IMR-90 (cell line): ENCODE data around the gene GATAD2A. TPM values are rescaled to one million over a fixed set of nuclear protein-coding genes. Genes with fewer than 3 reads are reported as not detected.

Experiments used
- ATAC-seq: fragments of 200-7000 bp; cut with Tn5 transposase; 2 replicates; pipeline ENCODE4 v1.9.1; 2020; ENCODE audit warnings: low read depth, mild to moderate bottlenecking, moderate library complexity
- BruUV-seq: library from RNA; stranded (reverse); fragments of 400-500 nt; replicated peaks from 2 replicates; lab custom pipeline; 2021; lab: Mats Ljungman, UMichigan
- CTCF ChIA-PET: fragments of 300-600 bp; formaldehyde crosslinking; extraction: SDS; loops from one replicate; lab custom pipeline; 2021; ENCODE audit warnings: antibody characterized with exemption; lab: Yijun Ruan, JAX
- POLR2A ChIA-PET: fragments of 300-600 bp; sonication (Branson Sonifier 250); formaldehyde crosslinking; loops from one replicate; lab custom pipeline; 2022; ENCODE audit warnings: antibody characterized with exemption; ENCODE audit not compliant: unreplicated experiment; lab: Charles Lee
- DNase-seq: peaks from one replicate; pipeline ENCODE4 v3.0.0; 2013
- H2AFZ ChIP-seq: replicated peaks from 2 replicates; pipeline ENCODE3; 2013; ENCODE audit warnings: low read length, mild to moderate bottlenecking; ENCODE audit not compliant: poor library complexity
- H2AK5ac ChIP-seq: 2 replicates; pipeline ENCODE4 v1.6.1; 2013; ENCODE audit warnings: low read depth, low read length, inconsistent platforms
- H2AK9ac ChIP-seq: replicated peaks from 2 replicates; pipeline ENCODE3; 2013; ENCODE audit warnings: mild to moderate bottlenecking, low read depth, low read length, moderate library complexity; ENCODE audit not compliant: poor library complexity
- H2BK120ac ChIP-seq: 2 replicates; pipeline ENCODE4 v1.6.1; 2013; ENCODE audit warnings: low read depth, low read length, inconsistent platforms
- H2BK15ac ChIP-seq: 3 replicates; pipeline ENCODE4 v1.6.1; 2013; ENCODE audit warnings: low read depth, low read length, inconsistent platforms
- H2BK20ac ChIP-seq: 2 replicates; pipeline ENCODE4 v1.6.1; 2013; ENCODE audit warnings: low read depth, mild to moderate bottlenecking, inconsistent platforms, low read length, moderate library complexity
- H2BK5ac ChIP-seq: 2 replicates; pipeline ENCODE4 v1.6.1; 2013; ENCODE audit warnings: mild to moderate bottlenecking, low read depth, low read length, inconsistent platforms; ENCODE audit not compliant: poor library complexity, severe bottlenecking
- H3K14ac ChIP-seq: replicated peaks from 2 replicates; pipeline ENCODE4 v1.6.1; 2013; ENCODE audit warnings: low read depth, low read length, inconsistent platforms
- H3K18ac ChIP-seq: 2 replicates; pipeline ENCODE4 v1.6.1; 2013; ENCODE audit warnings: low read depth, low read length, control low read depth
- H3K23ac ChIP-seq: 2 replicates; pipeline ENCODE4 v1.6.1; 2013; ENCODE audit warnings: low read depth, low read length, inconsistent platforms
- H3K27ac ChIP-seq: 2 replicates; pipeline ENCODE4 v1.5.1; 2013; ENCODE audit warnings: mild to moderate bottlenecking, control low read depth, low read length; ENCODE audit not compliant: insufficient read depth
- H3K27me3 ChIP-seq: 2 replicates; pipeline ENCODE4 v1.6.1; 2013; ENCODE audit warnings: low read length; ENCODE audit not compliant: control insufficient read depth, insufficient read depth
- H3K36me3 ChIP-seq: 2 replicates; pipeline ENCODE4 v1.6.1; 2013; ENCODE audit warnings: low read length, mixed read lengths; ENCODE audit not compliant: control insufficient read depth, insufficient read depth
- H3K4ac ChIP-seq: 2 replicates; pipeline ENCODE4 v1.6.1; 2013; ENCODE audit warnings: low read depth, low read length, inconsistent platforms
- H3K4me1 ChIP-seq: 2 replicates; pipeline ENCODE4 v1.6.1; 2013; ENCODE audit warnings: low read length, mixed read lengths; ENCODE audit not compliant: control insufficient read depth, insufficient read depth
- H3K4me2 ChIP-seq: 2 replicates; pipeline ENCODE4 v1.6.1; 2013; ENCODE audit warnings: low read depth, mild to moderate bottlenecking, control low read depth, low read length, moderate library complexity
- H3K4me3 ChIP-seq: 2 replicates; pipeline ENCODE4 v1.5.1; 2013; ENCODE audit warnings: low read depth, mild to moderate bottlenecking, control low read depth, low read length, moderate library complexity; ENCODE audit not compliant: insufficient read depth
- H3K56ac ChIP-seq: 2 replicates; pipeline ENCODE4 v1.6.1; 2013; ENCODE audit warnings: low read length, inconsistent platforms; ENCODE audit not compliant: insufficient read depth; ENCODE audit errors: extremely low read depth
- H3K79me1 ChIP-seq, 2 experiments: 2 replicates each; pipeline ENCODE4 v1.6.1; 2013; ENCODE audit warnings: low read length in 2 of 2, inconsistent platforms in 1 of 2, low read depth in 1 of 2
- H3K9ac ChIP-seq: 2 replicates; pipeline ENCODE4 v1.6.1; 2013; ENCODE audit warnings: low read depth, low read length, control low read depth
- H3K9me1 ChIP-seq: 2 replicates; pipeline ENCODE4 v1.6.1; 2013; ENCODE audit warnings: low read length, inconsistent platforms; ENCODE audit not compliant: insufficient read depth
- H3K9me3 ChIP-seq: 2 replicates; pipeline ENCODE4 v1.6.1; 2013; ENCODE audit warnings: low read length; ENCODE audit not compliant: control insufficient read depth, insufficient read depth
- H4K20me1 ChIP-seq: 2 replicates; pipeline ENCODE4 v1.6.1; 2013; ENCODE audit warnings: low read length, inconsistent platforms; ENCODE audit not compliant: insufficient read depth
- H4K5ac ChIP-seq: 2 replicates; pipeline ENCODE4 v1.6.1; 2013; ENCODE audit warnings: mild to moderate bottlenecking, low read depth, low read length, control low read depth
- H4K8ac ChIP-seq, 2 experiments: 2 replicates each; pipeline ENCODE4 v1.6.1; 2013; ENCODE audit warnings: low read depth in 2 of 2, low read length in 2 of 2, control low read depth in 1 of 2, inconsistent platforms in 1 of 2
- H4K91ac ChIP-seq: 2 replicates; pipeline ENCODE4 v1.6.1; 2013; ENCODE audit warnings: low read depth, low read length, inconsistent platforms; ENCODE audit not compliant: insufficient read depth
- BHLHE40 ChIP-seq: fragments of 150-350 bp; IDR thresholded peaks from 2 replicates; pipeline ENCODE4 v1.6.1; 2016; ENCODE audit warnings: mild to moderate bottlenecking, low read depth, low read length
- CEBPB ChIP-seq: IDR thresholded peaks from 2 replicates; pipeline ENCODE4 v1.6.1; 2012; ENCODE audit warnings: low read depth, low read length, improper control_type of control experiment
- CHD1 ChIP-seq: IDR thresholded peaks from 2 replicates; pipeline ENCODE4 v1.6.1; 2012; ENCODE audit warnings: low read depth, low read length, improper control_type of control experiment
- FOS ChIP-seq: fragments of 150-350 bp; IDR thresholded peaks from 2 replicates; pipeline ENCODE4 v1.6.1; 2016; ENCODE audit warnings: low read depth, low read length
- MAFK ChIP-seq: IDR thresholded peaks from 2 replicates; pipeline ENCODE4 v1.6.1; 2012; ENCODE audit warnings: low read depth, low read length, improper control_type of control experiment
- MXI1 ChIP-seq: IDR thresholded peaks from 2 replicates; pipeline ENCODE4 v1.6.1; 2012; ENCODE audit warnings: low read depth, mild to moderate bottlenecking, low read length, moderate library complexity, borderline replicate concordance
- NFE2L2 ChIP-seq: fragments of 150-350 bp; IDR thresholded peaks from 2 replicates; pipeline ENCODE4 v1.6.1; 2016; ENCODE audit warnings: low read depth, mild to moderate bottlenecking, low read length
- POLR2A ChIP-seq: IDR thresholded peaks from 2 replicates; pipeline ENCODE4 v1.6.1; 2012; ENCODE audit warnings: mild to moderate bottlenecking, low read depth, low read length
- RAD21 ChIP-seq: IDR thresholded peaks from 2 replicates; pipeline ENCODE4 v1.6.1; 2012; ENCODE audit warnings: low read length, improper control_type of control experiment
- RCOR1 ChIP-seq: IDR thresholded peaks from 2 replicates; pipeline ENCODE4 v1.6.1; 2012; ENCODE audit warnings: mild to moderate bottlenecking, low read length, improper control_type of control experiment; ENCODE audit not compliant: insufficient replicate concordance
- RFX5 ChIP-seq: IDR thresholded peaks from 2 replicates; pipeline ENCODE4 v1.8.0; 2012; ENCODE audit warnings: low read depth, mild to moderate bottlenecking, low read length, moderate library complexity
- SMC3 ChIP-seq: fragments of 150-350 bp; IDR thresholded peaks from 2 replicates; pipeline ENCODE4 v1.6.1; 2016; ENCODE audit warnings: low read depth, mild to moderate bottlenecking, antibody characterized with exemption, low read length, moderate library complexity
- WGBS, 2 experiments: methylation state at CpG; one replicate each; pipeline versions ENCODE4 v1.1.5 to v1.1.7; 2013; ENCODE audit warnings: missing lambda C conversion rate in 2 of 2; ENCODE audit not compliant: insufficient read length in 1 of 2; ENCODE audit errors: extremely low coverage in 2 of 2; 5-methylcytosine and 5-hydroxymethylcytosine counted together
- dilution Hi-C: fragments of 300-500 bp; cut with HindIII; formaldehyde crosslinking; loops from one replicate; pipeline ENCODE4 v1.14.3; 2018; ENCODE audit warnings: low sequenced_read_pairs; ENCODE audit not compliant: unreplicated experiment
- in situ Hi-C: fragments of 300-500 bp; cut with MboI; formaldehyde crosslinking; loops from 3 replicates; pipeline ENCODE4 v1.14.3; 2019; ENCODE audit warnings: low sequenced_read_pairs, inconsistent platforms, mixed read lengths
- intact Hi-C: fragments of 100-400 bp; cut with micrococcal nuclease; formaldehyde crosslinking; loops from 2 replicates; pipeline ENCODE4 v1.10.0; 2022
- polyA plus RNA-seq, 3 experiments: library from polyadenylated mRNA; depleted of rRNA; stranded (reverse); fragments of >200 nt; gene quantifications; 2 replicates each; pipeline ENCODE4 v1.2.3, GENCODE V29; 2012; ENCODE audit warnings: low replicate concordance in 1 of 3
- total RNA-seq: library from RNA; depleted of rRNA; stranded (reverse); fragments of >200 nt; gene quantifications from 2 replicates; pipeline ENCODE4 v1.2.3, GENCODE V29; 2012
- TF ChIP-seq, protein P1 (sequence below): fragments of 150-350 bp; IDR thresholded peaks from 2 replicates; pipeline ENCODE4 v1.6.1; 2017; ENCODE audit warnings: mild to moderate bottlenecking, antibody characterized with exemption, low read length, low read depth
- TF ChIP-seq, protein P2 (sequence below): fragments of 150-350 bp; IDR thresholded peaks from 2 replicates; pipeline ENCODE4 v1.6.1; 2016; ENCODE audit warnings: low read depth, mild to moderate bottlenecking, low read length, moderate library complexity, borderline replicate concordance

Gene GATAD2A
- total and polyA plus RNA-seq, 2 of the 4 experiments (the other 2 are of a cell fraction) = 23.5 to 33.2 TPM

DNA sequence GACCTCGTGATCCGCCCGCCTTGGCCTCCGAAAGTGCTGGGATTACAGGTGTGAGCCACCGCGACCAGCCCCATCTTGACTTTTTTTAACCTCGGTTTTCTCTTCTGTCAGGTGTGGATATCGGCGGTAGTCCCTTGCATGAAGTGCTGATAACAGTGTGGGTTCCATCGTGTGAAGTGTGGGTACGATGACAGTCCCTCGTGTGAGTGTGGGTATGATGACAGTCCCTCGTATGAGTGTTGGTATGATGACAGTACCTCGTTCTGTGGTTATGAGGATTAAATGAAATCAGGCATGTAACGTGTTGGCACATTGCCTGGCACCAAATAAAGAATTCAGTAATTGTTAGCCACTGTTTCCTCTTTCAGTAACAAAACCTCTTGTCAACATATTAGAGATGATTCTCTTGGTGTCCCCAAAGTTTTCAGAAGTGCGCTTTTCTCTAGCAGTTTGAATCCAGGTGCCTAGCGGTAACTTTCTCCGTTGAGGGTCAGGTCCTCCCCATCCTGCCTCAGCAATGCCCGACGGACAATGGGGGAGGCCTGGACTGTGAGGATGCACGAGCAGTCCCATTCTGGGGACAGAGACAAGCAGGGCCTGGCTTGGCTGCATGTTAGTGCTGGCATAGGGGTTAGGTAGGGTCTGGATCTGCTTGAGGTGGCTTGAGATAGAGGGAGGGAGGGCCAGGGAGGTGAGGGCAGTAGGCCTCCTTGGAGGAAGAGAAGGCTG is 15.3 kb downstream of the GATAD2A start:
- 83% methylated on average over 7 of the region's 21 CpGs; no CpG with 5 or more reads in 1 of the 2 experiments for WGBS, 2 experiments
- dilution Hi-C loops (no loop called here), intact Hi-C loops (no loop called here), in situ Hi-C loops (no loop called here)
- Histone ChIP-seq H4K91ac (no peak overlapping the region), H3K79me1 (peaks cover 15 to 87% of the 10 kb centered on the region in 2 experiments; a peak in 3 of 4 replicates), H3K4ac (no peak overlapping the region), H4K5ac (no peak overlapping the region), H3K9me1 (peaks cover 55% of the 10 kb centered on the region), H4K20me1 (peaks cover 94% of the 10 kb centered on the region), H2AK9ac (peak overlapping the region; percentile 24), H3K27ac (no peak overlapping the region), H3K56ac (no peak overlapping the region), H4K8ac (no peak overlapping the region), H2BK20ac (no peak overlapping the region), H3K36me3 (no peaks in the 10 kb centered on the region), H3K14ac (0 out of 2 replicates have a peak overlapping the region, but pooled peaks have one; percentile 19), H2BK5ac (no peak overlapping the region), H3K9me3 (no peaks in the 10 kb centered on the region), H3K23ac (no peak overlapping the region), H3K27me3 (no peaks in the 10 kb centered on the region), H2AFZ (no peak overlapping the region), H2BK120ac (no peak overlapping the region), H3K18ac (no peak overlapping the region), H3K4me2 (no peak overlapping the region), H3K4me3 (no peak overlapping the region), H3K9ac (no peak overlapping the region), H2AK5ac (no peak overlapping the region), H3K4me1 (peaks cover 2% of the 10 kb centered on the region; the same call in 1 of the 2 replicates), H2BK15ac (no peak overlapping the region)
- ATAC-seq (no peak), DNase-seq (no peak)
- ChIA-PET CTCF (no interaction called here), POLR2A (no interaction called here)
- BruUV-seq = no TSS peak
- TF ChIP-seq FOS (no peak), NFE2L2 (no peak), POLR2A (no peak), BHLHE40 (no peak), RCOR1 (no peak), SMC3 (no peak), CHD1 (no peak), RFX5 (no peak), MXI1 (no peak), RAD21 (no peak), CEBPB (no peak), MAFK (no peak)
- TF ChIP-seq, protein P1, sequence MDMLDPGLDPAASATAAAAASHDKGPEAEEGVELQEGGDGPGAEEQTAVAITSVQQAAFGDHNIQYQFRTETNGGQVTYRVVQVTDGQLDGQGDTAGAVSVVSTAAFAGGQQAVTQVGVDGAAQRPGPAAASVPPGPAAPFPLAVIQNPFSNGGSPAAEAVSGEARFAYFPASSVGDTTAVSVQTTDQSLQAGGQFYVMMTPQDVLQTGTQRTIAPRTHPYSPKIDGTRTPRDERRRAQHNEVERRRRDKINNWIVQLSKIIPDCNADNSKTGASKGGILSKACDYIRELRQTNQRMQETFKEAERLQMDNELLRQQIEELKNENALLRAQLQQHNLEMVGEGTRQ = no peak
- TF ChIP-seq, protein P2, sequence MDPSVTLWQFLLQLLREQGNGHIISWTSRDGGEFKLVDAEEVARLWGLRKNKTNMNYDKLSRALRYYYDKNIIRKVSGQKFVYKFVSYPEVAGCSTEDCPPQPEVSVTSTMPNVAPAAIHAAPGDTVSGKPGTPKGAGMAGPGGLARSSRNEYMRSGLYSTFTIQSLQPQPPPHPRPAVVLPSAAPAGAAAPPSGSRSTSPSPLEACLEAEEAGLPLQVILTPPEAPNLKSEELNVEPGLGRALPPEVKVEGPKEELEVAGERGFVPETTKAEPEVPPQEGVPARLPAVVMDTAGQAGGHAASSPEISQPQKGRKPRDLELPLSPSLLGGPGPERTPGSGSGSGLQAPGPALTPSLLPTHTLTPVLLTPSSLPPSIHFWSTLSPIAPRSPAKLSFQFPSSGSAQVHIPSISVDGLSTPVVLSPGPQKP = no peak
